ELF-1 (cell line): ENCODE data around the gene DDX24.

ENCODE experiments used
- DNase-seq: peaks from one replicate; pipeline ENCODE4 v3.0.0-alpha.2; 2016; ENCODE audit warnings: low read depth, low spot score

The DDX24 gene

DNA sequence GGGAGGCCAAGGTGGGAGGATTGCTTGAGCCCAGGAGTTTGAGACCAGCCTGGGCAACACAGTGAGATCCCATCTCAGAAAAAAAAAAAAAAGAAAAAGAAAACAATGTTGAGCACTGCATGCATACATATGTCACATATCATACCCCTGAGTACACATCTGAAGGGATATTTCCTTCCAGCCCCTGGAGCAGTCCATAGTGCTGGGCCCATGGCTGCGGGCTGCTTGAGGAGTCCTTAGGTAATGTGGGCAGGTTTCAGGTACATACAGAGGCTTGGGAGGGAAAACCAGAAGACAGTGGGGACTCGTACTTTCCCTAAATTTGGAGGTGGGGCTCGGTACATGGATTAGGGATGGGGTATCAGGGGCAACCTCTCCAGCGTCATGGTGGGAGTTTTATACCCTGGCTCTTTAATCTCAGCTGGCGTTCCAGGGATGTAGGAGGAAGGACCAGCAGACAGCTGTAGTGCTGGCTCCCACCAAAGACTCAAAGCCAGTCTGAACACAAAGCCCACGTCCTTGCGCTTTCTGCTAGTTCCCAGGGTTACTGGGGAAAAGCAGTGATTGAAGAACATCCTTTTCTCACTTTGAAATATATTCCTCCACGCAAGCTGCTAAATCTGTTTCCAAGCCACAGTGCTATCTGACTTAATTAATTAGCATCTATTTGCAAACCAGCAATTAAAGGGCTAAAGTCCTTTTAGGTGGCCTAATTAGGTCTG lies 49.7 kb downstream of the DDX24 start:
- no peak for DNase-seq

DNA sequence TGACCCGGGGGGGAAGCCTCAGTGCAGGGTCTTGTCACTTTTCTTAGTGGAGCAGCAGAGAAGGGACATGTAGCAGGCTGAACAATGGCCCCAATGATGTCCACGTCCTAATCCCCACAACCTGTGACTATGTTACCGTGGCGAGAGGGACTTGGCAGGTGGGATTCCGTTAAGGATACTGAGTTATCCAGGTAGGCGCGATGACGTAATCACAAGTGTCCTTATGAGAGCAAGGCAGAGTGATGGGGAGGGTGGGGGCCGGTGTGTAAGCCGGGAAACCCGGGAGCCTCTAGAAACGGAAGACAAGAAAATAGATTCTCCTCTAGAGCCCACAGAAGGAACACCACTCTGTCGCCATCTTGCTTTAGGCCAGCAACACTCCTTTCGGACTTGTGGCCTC lies 50.4 kb downstream of the DDX24 start:
- DNase-seq: no peak

DNA sequence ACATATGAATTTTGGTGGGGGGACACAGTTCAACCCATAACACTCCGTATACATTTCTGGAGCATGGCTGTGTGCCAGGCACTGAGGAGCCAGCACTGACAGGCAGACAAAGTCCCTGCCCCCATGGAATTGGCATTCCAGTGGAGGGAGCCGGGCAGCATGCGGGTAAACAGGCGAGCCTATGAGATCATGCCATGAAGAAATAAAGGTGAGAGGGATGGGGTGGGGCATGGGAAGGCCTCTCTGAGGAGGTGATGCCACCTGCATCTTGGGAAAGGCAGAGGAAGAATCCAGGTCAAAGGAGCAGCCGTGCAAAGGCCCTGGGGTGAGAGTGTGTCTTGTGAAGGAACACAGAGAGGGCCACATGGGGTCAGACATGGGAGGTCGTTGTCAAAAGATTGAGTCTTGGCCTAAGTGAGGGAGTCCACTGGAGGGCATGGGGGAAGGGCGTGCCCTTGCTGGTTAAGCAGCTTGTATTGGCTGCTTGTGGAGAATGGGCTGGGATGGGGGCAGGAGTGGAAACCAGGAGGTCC lies 51.3 kb downstream of the DDX24 start:
- DNase-seq: no peak

DNA sequence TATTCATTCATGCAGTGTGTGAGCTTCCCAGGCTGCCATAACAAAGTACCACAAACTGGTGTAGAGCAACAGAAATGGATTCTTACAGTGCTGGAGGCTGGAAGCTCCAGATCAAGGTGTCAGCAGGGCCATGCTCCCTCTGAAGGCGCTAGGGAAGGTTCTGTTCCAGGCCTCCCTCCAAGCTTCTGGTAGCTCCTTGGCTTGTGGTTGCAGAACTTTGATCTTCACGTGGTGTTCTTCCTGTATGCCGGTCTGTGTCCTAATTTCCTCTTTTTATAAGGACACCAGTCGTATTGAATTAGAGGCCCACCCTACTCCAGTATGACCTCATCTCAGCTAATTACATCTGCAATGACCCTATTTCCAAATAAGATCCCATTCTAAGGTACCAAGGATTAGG lies 51.7 kb downstream of the DDX24 start:
- DNase-seq: no peak

DNA sequence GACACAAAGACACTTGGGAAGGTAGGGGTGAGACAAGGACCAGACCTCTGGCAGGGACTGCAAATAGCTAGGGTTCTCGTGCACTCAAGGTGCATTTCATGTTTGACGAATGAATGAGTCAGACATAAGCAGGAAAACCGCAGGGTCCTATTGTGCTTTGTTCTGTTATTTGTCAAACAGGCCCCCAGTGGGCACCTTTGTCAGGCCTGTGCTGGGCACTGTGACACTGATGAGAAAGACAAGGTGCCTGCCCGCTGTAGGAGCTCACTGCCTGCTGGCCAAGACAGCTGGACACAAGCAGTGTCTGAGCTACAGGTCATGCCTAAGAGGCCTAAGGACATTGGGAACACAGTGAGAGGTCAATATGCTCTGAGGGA lies 52.6 kb downstream of the DDX24 start:
- no peak for DNase-seq

DNA sequence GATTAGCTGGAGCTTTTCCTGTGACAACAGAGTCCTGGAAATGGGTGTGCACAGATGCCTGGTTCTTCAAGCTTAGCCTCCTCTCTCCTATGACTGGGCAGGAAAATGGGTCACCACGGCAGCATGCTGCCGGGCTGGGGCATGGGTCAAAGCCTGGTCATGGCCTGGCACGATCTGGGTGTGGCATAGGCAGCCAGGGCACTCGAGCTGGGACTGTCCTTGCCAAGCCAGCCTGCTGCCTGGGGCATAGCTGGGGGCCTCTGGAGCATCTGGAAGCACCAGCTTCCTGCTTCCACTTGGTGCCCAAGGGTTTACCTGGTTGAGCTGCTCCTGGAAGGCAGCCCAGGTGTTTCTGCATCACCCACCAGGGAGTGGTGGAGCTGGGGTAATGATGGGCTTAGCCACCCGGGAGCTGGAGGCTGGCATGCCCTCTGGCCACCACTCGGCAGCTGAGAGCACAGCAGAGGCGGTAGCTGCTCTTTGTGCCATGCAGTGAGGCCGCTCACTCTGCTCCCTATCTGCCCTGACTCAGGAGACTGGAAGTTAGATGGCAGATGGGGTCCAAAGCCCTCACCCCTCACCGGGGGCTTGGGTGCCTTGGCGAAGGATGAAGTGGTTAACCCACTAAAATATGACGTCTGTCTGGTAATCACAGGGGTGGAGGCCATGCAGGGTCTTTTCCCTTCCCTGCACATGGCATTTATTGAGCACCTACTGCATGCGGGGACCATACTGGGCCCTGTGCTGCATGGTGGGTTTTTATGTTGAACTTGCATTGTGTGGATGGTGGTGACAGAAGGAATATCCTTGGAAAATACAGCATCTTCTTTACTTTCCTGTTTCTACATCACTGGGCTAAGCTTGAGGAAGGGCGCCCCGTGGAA lies 53.2 kb downstream of the DDX24 start:
- no peak for DNase-seq

DNA sequence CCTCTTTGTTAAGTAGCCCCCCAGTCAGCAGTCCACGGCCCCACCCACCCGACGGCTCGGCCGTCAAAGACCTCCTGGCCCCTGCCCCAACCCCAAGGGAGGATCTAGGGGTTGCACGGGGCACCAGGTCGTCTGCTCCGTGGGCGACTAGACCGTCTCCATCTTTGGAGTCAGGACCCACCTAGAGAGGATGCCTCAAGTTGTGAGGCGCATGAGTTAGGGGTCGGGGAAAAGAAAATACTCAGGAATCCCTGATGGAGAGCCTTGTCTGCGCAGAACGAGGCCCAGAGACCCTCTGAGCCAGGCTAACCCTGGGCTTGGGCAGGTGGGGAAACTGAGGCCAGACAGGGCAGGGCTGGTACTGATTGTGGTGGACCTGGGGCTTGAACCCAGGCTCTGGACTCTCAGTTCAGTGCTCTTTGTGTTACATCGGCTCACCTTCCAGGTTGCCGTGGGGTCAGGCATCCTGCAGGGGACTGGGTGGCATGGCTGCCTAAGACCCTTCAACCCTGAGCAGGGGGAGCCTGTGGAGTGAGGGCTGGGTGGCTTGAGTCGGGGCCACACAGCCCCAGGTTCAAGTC lies 54.0 kb downstream of the DDX24 start:
- DNase-seq: no peak

DNA sequence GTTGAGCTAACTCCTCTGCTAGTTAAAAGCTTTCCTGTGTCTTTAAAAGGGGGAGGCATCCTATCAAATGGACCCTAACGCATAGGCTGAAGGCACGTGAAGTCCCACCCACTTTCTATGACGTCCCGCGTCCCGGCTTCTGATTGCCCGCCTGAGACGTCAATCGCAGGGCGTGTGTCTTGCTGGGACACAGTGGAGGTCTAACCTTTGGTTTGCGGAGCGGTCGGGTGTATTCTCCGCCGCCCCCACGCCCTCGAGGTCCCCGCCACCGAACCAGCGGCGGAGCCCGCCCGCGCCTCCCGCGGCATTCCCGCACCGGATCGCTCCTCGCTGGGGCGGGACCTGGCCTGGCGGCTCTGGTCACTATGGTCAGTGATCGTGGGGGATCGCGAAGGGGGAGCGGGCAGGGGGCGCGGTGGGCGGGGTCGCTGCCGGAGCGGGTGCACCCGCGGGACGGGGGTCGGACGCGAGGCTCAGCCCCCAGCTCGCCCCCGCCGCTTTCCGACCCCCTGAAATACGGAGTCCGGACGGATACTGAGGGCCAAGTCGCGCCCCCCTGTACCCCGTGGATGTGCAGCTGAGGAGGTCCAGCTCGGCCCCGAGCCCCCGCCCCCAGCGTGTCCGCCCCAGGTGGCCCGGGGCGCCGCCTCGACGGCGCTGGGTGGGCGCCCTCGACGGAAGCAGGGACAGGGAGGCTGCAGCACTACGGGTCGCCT lies 54.7 kb downstream of the DDX24 start, which contains the start of gene OTUB2:
TSS of gene OTUB2 (plus strand) at position 168 of the 716 bp plus-strand sequence. CDS start at position 366, 198 bp downstream.
- peak; percentile 100 for DNase-seq

DNA sequence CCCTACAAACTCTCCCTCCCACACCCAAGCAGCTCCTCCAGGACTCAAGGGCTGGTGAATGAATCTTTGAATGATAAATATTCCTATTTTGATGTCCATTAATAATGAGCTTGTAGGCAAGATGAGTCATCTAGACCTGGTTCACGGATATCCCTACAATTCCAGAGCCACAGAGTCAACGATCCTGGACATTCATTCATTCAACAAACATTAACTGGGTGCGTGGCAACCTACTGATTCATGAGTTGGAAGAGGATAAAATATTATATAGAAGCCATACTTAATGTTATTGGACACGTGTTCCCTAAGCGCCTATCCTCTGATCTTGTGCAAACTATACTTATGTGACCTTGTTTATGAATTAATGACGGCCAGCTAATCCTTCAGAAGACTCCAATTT lies 55.3 kb downstream of the DDX24 start:
- no peak for DNase-seq

DNA sequence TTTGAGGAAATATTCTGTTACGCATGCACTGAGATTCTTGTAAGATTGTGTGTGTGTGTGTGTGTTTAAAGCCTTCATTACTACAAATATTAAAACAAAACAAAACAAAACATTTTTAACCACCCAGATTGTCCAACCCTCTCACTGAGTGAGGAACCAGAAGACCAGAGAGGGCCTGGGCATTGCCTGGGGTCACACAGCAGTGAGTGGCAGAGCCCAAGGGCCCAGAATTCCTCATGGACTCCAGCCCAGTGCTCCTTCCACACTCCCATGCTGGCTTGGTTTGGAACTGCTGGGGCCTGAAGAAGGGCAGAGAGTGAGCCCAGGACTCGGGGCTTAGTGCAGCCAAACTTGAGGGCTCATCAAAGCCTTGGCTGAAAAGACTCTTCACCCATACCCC lies 56.5 kb downstream of the DDX24 start:
- no peak for DNase-seq

DNA sequence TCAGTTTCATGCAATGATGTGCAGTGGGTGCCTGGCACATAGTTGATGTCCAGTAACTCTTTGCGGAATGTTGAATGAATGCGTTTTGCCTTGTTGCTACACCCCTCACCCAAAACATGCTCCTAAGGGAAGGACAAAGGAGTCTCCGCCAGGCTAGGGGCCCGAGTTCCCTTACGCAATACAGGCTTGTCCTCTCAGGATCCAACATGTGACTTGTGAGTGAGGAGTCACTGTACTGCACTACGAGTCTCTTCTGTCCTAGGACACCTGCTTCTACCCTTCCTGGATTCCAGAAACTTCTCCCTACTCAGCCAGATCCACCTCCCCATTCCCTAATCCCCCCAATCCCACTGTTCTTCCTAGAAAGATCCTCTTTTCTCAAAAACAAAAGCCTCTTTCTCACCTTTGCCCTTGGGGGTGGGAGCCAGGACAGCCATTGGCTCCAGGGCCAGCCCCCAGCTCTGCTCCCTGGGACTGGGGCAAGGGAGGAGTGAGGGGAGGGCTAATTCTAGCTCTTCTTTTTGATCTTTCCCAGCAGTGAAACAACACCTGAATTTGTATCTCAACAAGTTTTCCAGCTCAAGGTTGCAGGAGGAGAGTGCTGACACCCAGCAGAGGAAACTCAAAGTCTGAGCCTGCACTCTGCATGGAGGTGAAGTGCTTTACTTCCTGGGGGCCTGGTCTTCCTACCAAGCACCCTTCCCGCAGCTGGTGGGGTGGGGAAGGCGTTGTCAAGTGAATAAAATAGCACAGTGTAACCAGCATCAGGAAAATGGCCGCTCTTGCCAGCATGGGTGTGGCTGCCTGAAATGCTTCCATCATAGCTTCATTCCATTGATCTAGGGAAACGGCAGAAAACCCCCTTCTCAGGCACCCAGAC lies 58.2 kb downstream of the DDX24 start:
- DNase-seq: no peak

DNA sequence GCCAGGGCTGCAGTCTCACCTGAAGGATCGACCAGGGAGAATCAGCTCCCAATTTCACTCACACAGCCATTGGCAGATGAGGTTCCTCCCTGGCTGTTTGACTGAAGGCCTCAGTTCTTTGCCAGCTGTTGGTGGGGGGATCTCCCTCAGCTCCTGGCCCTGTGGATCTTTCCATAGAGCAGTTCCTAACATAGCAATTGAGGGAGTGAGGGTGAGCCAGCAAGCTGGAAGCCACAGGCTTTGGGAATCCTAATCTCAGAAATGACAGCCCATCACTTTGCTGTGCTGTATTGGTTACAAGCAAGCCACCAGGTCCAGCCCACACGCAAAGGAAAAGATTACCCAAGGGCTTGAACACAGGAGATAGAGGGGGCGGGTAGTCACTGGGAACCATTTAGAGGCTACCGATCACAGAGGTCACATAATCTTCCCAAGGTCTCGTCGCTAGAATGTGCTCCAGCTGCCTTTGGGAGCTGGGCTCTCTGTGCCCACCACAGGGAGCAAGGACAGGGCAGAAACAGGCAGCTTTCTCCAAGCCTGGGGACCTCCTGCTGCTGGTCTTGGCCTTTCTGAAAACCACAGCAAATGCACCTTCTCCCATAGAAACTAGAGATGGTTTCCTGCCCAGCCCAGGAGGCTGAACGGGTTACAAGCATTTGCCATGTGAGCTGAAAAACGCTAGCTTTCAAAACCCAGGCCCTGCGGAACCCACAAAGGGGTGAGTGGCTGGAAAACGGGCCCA lies 59.4 kb downstream of the DDX24 start:
- no peak for DNase-seq

DNA sequence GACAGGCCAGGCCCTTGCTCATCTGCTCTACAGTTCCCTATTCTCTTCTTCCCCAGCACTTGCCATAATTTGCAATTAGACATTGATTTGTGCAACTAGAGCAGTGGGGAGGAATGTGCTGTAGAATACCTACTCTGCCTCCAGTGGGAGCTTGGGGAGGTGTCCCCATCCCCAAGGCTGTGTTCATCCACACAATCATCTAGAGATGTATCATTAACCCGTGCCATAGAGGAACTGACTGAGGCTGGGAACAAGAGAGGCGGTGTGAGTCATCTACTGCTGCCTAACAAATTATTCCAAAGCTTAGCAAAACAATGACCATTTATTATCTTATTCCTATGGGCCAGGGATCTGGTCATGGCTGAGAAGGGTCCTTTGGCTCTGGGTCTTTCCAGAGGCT lies 60.0 kb downstream of the DDX24 start:
- DNase-seq: no peak

DNA sequence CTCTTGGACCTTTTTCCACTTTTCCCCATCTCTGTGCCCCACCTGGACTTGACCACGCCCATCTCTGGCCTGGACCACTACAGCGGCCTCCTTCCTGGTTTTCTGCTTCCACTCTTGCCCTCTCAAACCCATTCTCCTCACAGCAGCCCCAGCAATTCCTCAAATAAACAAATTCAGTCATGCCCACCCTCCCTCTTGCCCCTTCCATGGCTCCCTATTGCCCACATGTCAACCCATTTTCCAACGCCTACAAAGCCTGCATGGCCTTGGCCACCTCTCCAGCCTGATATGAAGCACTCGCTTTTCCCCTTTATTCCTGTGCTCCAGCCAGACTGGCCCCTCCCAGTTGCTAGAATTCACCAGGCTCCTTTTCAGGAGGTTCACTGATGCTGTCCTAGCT lies 60.7 kb downstream of the DDX24 start:
- DNase-seq: no peak

DNA sequence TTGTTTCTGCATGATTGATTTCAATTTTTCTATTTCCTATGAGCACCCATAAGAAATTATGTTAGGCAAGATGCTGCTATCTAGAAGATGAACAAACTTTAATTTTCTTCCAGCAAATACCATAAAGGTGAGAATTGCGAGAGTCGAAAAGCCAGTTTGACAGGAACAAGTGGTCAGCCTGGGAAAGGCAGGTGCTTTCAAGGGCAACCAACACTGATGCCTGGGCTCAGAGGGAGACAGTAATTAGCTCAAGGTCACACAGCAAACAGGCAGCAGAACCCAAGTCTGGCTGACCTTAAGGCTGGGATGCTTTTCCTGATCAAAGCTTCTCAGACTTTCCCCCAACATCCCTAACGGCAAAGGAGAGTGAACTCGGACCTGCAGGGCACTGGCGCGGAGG lies 61.7 kb downstream of the DDX24 start:
- DNase-seq: no peak

DNA sequence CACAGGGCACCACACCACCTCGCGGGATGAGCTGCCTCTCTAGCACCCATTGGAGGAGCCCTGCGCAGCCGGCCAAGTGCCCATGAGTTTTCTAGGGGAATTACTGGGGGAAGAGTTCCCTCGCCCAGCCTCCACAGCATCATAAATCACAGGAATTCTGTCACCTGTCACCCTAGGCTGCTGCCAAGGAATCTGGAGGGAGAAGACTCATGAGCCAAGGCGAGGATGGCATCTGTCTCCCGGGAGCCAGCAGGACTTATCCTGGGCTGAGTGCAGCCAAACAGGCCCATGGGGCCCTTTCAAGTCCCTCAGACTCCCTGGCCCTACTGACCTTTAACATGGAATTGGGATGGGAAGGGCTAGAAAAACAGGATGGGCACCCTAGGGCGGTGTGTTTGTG lies 62.7 kb downstream of the DDX24 start:
- no peak for DNase-seq

DNA sequence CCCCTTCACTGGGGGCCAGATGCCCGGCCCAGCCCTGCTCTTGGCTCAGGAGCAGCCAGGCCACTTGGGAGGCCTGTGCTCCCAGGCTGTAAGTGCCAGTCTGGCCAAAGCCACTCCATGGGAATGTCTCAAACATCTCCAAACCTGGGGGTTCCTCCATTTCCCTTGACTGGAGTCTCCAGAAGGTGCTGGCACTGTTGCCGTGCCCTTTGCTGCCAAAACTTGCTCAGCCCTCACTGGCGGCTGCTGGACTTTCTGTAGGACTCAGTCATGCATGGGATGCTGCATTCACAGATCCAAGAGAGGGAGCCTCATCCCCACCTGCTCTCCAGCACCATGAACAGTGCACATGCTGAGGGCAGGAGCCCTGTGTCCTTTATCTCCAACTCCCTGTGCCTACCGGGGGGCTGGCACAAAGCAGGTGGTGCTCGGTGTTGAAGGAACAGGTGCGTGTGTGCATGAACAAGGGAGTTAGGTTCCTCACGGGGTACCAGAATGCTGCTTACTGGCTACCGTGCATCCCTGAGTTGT lies 64.5 kb downstream of the DDX24 start:
- DNase-seq: no peak

DNA sequence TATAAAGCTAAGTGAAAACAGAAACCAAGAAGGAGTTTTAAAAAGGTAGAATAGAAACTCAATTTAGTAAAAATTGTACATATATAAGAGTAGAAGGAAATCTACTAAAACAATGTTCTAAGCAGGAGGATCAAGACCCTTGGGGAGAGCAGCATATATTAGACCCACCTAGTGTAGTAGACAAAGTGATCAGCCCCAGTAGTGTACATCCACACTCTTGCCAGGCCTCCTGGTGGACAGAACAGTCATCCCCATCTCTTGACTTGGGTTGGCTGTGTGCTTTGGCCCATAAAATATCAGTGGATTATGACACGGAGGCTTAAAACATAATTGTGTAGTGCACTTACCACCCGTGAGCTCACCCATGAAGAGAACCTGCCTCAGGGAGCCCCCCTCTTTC lies 65.8 kb downstream of the DDX24 start:
- no peak for DNase-seq

DNA sequence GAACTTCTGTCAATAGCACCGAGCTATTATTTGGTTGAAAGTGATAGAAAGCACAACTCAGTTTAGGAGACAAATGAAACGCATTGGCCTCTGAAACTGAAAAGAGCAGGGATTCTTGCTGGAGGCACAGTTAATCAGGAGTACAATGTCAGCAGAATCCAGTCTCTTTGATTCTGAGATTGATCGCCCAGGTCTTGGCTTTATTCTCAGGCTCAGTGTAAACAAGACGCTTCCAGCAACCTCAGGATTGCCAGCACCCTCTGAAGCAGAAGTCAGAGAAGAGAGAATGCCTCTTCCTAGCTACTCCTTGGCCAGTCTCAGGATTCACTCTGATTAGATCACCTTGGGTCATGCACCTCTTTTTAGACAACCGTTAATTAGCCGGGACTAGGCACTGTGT lies 66.6 kb downstream of the DDX24 start:
- peak; percentile 74 for DNase-seq

DNA sequence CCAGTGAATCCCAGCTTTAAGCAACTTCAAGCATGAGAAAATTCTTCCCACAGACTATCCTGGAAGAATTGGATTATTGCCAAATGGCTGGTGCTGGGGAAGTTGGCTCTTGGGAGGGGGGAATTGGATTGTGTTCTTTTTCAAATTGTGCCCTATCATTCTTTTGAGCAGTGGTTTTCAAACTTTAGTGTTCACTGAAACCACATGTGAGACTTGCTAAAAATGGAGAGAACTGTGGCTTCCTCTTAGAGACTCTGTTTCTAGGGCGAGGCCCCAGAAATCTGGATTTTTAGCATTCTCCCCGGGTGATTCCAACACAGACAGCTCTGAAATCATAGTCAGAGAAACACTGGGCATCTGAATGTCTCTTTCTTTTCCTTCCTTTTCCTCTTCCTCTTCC lies 69.2 kb downstream of the DDX24 start:
- no peak for DNase-seq
